H4 (cell line): ENCODE results near the gene PTGIS. TPM values are rescaled to one million over a fixed set of nuclear protein-coding genes. Genes with fewer than 3 reads are reported as not detected.
A peak's percentile ranks its signal among the peaks of the same experiment; 100 is the strongest.

ENCODE experiments used
- DNase-seq: peaks from one replicate; pipeline ENCODE4 v3.0.0-alpha.2; 2015; ENCODE audit warnings: low spot score
- total RNA-seq: library from RNA; depleted of rRNA; stranded (reverse); fragments of >200 nt; shearing (Covaris generic); gene quantifications from 2 replicates; pipeline ENCODE4 v1.2.3, GENCODE V29; 2014

PTGIS gene
- total RNA-seq, 1 experiment from 2014 or later = not detected

DNA sequence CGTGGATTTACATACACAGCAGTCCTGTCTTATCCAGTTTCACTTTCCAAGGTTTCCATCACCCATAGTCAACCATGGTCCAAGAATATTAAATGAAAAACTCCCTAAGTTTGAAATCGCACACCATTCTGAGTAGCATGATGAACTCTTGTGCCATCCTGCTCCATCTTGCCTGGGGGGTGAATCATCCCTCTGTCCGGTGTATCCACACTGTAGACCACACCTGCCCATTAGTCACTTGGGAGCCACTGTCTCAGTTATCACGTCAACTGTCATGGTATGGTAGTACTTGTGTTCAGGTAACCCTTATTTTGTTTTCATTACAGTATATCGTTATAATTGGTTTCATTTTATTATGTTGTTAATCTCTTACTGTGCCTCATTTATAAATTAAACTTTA, 38.5 kb downstream of the PTGIS start:
- no peak for DNase-seq

DNA sequence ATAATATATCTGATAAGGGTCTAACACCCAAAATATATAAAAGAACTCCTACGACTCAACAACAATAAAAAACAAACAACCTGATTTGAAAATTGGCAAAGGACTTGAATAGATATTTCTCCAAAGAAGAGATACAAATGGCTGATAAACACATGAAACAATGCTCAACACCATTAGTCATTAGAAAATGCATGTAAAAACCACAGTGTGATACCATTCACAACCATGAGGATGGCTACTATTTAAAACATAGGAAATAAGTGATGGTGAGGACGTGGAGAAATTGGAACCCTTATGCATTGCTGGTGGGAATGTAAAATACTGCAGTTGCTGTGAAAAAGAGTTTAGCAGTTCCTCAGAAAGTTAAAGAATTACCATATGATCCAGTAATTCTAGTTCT, 41.4 kb downstream of the PTGIS start:
- no peak for DNase-seq

DNA sequence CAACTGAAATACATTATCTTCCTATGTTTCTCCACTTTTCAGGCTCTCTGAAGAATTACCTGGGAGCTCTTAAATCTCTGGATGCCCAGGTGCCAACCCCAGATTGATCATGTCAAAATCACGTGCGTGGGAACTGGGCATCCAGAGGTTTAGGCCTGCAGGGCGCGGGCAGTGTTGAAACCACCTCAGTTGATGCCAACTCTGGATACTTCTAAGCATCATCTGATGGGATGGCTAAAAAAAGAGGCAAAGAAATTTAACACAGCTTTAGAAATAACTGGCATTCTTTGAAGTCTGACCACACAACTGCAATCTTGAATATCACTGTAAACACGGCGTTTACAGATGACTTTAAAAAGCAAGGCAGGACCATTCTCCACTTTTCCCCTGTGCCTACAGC, 41.9 kb downstream of the PTGIS start:
- no peak for DNase-seq

DNA sequence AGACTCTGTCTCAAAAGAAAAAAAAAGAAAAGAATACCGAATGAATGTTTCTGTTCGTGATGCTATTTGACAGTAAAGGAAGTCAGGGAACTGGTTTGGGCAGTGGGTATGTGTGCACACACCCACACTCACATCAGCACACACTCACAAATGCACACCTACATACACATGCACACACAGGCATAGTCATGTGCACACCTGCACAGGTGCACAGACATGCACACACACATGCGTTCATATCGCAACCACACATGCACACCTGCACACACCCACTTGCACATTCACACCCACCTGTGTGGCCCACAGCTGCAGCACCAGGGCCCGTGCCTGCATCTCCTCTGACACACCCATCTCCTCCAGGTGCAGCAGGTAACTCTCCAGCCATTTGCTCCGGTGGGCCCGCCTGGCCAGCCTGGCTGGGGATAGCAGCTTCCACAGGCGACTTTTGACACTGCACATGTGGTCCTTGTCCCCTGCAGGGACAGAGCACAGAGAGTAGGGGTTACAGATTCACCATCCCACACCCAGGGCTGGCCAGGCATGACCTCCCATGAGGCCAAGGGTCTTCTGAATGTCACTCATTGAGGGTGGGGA, 44.1 kb downstream of the PTGIS start:
- no peak for DNase-seq

DNA sequence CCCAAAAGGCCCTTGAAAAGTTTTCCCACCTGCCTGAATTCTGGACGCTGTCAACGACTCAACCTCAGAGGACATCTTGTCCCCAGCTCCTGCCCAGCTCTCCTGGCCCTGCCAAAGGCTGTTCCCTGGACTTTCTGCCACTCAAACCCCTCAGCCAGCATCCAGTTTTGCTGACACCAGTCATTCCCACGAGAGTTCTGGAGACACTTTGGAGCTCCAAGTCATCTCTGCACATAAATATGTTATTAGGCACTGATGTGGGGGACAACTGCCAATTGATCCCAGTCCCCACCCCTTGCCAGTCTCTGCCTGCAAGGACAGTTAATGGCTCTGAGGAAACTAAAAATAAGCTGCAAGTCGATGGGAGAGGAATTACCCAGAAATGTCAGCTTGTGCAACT, 46.6 kb downstream of the PTGIS start:
- no peak for DNase-seq

DNA sequence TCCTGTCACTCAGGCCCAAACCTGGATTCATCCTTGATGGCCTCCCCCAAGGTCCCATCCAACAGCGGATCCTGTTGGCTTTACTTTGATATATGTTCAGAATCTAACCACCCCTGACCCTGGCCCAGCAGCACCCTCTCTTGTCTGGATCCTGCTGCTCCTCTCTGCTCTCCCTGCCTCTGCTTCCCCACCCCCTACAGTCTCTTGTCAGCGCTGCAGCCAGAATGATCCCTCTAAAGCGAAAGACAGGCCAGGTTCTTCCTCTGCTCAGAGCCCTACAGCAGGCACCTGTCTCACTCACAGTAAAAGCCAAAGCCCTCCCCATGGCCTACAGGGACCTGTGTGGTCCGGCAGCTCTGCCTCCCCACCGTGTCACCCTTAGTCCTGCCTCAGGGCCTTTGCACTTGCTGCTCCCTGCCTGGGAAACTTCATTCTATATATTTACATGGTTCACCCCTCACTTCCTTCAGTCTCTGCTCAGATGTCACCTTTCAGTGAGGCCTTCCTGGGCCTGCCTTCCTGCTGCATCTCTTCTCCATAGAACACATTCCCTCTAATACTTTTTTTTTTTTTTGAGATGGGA, 48.1 kb downstream of the PTGIS start:
- no peak for DNase-seq

DNA sequence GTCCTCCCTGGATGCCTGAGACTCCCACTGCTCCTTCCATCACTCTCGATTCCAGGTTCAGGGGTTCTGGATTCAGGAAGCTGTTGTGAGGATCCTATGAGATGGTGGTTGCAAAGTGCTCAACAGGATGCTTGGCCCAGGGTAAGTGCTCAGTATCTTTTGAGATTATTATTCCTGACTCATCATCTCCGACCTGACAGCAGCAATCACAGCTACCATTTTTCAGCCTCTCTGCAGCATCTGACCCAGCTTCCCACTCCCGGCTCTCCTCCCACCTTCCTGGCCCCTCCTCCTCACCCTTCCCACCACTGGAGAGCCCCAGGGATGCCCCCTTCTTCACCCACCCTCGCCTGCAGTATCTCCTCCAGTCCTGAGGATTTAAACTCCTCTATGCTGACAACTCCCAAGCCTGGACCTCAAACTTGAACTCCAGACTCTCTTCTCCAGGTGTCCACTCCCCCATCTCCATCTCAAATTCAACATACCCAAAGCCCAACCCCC, 48.7 kb downstream of the PTGIS start:
- no peak for DNase-seq

DNA sequence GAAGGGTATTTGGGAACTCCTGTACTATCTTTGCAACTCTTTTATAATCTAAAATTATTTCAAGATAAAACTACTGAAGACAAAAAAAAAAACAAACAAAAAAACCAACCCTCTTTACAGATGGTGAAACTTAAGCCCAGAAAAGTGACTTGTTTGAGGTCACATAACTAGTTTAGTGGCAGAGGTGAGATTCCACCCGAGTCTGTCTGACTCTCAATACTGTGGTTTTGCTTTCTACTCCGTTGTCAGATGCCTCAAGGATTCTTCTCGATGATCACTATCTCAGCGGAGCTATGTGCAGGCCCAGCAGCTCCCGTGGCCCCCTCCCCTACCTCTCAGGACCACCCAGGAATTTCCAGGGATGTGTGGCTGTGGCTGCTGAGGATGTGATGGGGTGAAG, 49.4 kb downstream of the PTGIS start:
- no peak for DNase-seq

DNA sequence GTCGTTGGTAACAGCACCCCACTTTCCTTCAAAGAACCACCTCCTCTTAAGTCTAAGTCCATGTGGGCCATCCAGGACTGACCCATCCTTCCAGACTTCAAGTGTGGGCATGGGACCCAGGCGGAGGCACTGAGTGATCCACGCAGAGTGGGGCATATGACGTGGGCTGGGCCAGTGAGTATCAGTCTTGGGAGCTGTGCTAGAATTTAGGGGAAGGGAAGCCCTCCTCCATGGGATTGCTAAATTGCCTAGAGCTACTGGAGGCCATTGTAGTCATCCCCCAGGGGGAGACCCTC, 50.2 kb downstream of the PTGIS start:
- DNase-seq = no peak

DNA sequence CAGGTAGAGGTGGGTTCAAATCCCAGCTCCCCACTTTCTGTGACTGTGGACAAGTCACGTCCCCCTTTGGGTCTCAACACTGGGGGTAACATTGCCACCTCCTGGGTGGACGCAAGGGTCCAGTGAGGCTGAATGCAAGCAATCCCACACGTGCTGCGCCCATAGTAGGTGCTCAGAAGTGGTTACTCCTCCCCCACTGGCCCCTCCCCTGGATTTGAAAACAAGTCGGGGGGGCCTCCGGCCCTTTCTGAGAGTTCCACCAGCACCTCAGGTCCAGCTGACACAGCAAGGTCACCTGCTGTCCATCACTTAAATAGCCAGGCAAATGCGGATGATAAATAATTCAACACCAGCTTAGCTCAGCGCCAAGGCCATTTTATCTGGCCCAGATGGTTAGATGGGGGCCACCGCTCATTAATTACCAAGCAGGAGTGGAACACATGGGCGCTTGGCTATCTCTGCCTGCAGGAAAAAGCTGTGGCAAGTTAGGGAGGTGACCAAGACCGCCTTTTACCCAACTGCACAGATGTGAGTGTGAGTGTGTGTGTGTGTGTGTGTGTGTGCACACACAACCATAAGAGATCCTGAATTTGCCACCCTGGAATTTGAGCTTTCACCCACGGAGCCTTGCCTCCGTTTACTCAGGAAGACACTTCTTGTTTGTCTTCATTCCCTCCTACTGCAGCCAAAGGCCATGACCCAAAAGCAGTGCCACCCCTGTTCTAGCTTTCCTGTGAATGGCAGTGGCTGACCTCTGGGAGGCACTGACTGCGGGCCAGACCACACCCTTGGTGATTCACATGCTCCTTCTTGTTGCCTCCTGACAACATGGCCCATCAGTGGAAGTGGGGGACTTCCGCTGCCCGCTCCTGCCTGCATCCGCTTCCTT, 50.8 kb downstream of the PTGIS start:
- no peak for DNase-seq

DNA sequence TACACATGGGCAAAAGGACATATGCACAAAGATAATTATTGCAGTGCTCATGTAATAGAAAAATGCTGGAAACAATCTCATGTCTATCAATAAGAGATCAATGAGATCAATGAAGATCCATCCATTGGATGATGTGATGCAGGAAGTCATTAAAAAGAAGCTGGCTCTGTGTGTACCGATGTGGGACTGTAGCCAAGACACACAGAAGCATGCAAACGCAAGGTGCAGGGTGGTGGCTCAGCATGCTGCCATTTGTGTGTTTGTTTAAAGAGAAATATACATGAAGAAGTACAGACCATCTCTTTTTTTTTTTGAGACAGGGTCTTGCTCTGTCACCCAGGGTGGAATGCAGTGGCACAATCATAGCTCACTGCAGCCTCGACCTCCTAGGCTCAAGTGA, 52.4 kb downstream of the PTGIS start:
- DNase-seq = no peak

DNA sequence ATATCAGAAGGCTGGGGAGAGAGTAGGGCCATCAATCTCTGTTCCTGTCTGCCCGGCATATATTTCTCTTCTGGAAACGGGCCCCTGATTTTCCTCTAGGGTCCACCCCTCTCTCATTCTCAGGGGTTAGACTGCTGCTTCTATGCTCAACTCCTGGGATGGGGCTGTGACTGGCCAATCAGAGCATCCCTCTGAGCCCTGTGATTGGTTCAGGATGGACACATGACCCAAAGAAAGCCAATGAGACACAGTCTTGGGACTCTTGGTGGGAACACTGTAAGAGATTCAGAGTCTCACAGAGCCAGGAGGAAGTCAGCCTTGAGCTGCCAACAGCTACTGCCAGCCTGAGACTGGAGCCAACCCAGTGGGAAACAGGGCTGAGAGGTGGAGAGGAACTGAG, 54.4 kb downstream of the PTGIS start:
- DNase-seq = no peak

DNA sequence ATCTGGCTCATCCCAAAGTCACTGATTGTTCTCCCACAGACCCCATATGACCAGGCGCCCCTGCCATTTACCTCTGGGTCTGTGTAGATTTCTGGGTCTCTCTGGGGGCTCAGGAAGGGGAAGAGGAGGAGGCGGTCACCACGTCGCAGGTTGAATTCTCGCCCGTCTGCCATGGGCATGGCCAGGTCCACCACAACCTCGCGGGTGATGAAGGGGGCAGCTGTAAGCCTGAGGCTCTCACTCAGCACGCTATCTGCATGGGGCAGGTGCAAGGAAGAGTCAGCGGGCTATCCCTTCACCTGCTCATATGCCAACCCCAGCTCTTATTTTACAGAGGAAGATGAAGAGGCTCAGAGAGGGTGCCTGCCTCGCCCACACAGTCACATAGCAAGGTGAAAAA, 54.9 kb downstream of the PTGIS start:
- DNase-seq = no peak

DNA sequence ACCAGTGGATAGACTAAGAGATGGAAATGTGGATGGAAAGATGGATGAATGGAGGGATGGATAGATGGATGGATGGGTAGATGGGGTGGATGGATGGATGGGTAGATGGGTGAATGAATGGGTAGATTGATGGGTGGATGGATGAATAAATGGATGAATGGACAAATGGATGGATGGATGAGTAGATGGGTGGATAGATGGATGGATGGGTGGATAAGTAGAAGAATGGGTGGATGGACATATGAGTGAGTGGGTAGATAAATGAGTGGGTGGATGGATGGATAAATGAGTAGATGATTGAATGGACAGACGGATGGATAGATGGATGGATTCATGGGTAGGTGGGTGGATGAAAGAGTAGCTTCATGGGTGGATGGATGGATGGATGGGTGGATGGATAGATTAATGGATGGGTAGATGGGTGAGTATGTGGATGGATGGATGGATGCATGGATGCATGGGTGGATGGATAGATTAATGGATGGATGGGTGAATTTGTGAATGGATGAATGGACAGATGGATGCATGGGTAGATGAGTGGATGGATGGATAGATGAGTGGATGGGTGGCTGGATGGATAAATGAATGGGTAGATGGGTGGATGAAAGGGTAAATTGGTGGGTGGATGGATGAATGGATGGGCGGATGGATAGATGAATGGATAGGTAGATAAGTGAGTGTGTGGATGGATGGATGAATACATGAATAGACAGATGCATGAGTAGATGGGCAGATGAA, 56.0 kb downstream of the PTGIS start:
- DNase-seq = no peak

DNA sequence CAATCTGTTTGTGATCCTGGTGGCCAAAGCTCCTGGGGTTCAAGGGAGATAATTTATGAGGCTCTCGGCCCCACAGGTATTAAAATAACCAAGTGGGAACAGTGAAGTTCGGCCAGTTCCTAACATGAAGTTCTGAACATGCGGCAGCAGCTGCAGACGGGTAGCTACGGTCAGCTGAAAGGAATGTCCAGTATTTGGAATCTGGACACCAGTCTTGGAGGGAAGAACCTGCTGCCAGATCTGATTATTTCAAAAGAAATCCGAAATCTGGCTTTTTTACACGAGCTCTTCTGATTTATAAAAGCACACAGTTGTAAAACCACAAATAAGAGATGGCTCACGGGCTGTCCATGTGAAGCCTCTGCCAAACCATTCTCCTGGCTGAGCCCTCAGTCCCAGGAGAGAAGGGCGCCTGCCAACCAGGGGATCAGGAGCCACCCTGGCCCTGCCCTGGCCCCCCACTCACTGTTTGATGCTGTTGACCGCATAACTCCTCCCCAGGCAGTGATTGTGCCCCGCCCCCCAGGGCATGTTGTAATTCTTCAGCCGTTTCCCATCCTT, 57.3 kb downstream of the PTGIS start:
- no peak for DNase-seq

DNA sequence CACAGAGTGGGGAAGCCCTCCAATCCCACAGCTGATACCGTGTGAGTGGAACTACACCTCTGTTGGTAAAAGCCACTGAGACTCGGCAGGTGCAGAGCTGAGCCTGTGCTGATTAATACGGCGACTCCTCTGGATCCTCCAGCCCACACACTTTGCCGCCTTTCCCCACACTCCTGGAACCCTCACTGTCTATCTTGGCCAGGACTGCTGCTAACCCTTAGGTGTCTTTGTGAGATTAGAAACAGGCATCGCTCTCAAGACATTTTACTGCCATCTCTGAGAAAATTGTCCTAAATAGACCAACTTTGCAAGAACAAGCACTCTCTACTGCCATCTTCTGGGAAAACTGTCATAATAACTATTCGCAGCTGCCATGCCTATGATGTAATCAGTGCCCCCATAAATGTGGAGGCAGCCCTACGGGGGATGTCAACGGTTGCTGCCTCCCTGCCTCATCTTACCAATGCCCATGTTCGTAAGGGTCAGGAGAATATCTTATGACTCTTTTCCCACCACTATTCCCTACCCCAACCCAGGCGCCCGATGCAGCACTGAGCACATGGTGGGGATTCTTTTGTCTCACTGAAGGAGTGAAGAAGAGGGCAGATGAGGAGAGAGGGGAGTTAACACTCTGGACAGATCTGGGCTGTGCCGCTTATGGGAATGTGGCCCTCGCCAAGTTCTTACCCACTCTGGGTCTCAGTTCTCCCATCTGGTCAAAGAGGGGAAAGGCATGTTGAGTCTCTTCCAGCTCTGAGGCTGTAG, 59.3 kb downstream of the PTGIS start:
- DNase-seq = peak; percentile 48

DNA sequence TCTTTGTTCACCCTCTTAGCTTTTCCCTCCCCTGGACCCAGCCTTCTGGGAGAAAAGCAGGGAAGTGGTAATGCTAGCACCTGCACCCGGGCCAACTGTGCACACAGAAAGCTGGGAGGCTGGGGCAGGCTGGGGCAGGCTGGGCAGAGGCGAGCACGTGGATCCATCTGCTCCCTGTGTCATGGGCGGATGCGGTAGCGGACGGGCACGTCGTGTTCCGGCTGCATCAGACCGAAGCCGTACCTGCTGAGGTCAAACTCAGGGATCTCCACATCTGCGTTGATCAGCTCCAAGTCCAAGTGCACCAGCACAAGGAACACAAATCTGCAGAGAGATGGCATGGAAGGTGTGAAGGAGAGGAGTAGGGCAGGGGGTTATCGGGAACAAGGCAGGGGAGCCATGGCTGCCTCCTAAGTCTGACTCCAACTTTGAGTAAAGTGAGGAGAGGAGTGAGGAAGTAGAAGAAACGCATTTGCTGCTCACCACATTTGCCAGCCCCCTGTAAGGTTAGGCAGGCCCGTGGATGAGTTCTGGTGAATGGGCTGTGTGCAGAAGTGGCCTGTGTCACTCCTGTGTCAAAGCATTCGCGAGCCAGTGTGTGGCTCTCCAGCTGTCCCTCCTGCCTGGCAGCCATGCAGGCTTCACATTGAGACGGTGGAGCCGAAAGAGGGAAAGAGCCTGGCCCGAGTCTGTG, 60.0 kb downstream of the PTGIS start:
- no peak for DNase-seq

DNA sequence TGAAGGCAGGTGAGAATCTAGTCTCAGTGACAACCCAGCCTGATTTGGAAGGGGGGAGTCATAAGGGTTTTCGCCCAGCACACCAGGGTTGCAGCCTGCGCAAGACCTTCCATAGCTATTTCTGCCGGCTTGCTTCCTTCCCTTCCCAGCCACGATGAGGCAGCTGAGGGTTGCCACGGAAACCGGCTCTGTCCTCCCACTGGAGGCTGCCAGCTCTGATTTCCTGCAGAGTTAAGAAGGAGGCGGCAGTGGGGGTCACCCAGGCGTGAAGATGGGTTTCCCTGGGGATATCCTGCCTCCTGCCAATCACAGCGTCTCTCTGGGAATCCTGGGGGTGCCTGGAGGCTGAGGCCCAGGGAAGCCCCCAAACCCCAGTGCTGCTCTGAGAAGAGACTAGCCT, 62.4 kb downstream of the PTGIS start:
- DNase-seq = peak; percentile 36

DNA sequence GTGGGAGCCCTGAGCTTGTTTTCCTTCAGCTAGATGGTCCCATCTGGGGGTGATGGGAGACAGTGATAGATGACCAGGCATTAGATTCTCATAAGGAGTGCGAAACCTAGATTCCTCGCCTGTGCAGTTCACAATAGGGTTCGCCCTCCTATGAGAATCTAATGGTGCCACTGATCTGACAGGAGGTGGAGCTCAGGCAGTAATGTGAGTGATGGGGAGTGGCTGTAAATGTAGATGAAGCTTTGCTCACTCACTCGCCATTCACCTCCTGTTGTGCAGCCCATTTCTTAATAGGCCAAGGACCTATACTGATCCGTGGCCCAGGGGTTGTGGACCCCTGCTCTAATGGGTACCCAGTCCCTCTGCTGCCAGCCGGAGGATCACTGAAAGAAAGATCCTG, 64.8 kb downstream of the PTGIS start:
- DNase-seq = no peak

DNA sequence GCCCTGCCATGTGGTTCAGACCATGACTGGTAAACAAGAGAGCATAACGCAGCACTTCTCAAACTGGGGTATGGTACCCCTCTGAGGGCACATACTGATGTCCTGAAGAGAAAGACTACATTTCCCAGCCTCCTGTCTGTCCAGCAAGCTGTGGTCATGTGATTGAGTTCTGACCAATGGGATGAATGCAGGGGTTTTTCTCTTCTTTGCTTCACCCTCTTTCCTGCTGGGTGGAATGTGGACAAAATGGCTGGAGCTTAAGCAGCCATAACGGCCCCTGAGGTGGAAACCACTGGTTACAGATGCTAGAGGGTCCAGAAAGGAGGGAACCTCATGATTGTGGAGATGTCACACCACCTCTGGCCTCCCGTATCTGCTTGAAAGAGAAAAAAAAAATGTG, 66.0 kb downstream of the PTGIS start:
- DNase-seq = peak; percentile 31

DNA sequence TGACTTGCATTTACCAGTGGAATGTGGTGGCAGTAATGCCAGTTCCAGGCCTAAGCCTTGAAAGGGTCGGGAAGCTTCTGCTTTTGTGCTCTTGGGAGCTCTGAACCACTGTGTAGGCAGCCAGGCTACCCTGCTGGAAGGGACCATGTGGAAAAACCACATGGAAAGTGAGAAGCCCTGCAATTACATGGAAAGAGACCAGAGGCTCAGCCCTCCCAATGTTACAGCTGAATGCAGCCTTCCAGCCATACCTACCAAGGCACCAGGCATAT, 70.6 kb downstream of the PTGIS start:
- no peak for DNase-seq
